GM12864 (cell line): ENCODE measurements around the gene ERC2.

ENCODE experiments used
- DNase-seq: peaks from one replicate; pipeline ENCODE4 v3.0.0-alpha.2; 2011; ENCODE audit warnings: low read depth
- H3K4me3 ChIP-seq: 2 replicates; pipeline ENCODE4 v1.5.1; 2011; ENCODE audit warnings: mild to moderate bottlenecking, low read depth, low read length, control low read depth
- TF ChIP-seq, protein P1 (sequence below): IDR thresholded peaks from 2 replicates; pipeline ENCODE4 v1.5.1; 2011; ENCODE audit warnings: low read depth, mild to moderate bottlenecking, moderate library complexity, low read length, control low read depth, inconsistent platforms; ENCODE audit errors: missing control alignments

ERC2 gene

DNA sequence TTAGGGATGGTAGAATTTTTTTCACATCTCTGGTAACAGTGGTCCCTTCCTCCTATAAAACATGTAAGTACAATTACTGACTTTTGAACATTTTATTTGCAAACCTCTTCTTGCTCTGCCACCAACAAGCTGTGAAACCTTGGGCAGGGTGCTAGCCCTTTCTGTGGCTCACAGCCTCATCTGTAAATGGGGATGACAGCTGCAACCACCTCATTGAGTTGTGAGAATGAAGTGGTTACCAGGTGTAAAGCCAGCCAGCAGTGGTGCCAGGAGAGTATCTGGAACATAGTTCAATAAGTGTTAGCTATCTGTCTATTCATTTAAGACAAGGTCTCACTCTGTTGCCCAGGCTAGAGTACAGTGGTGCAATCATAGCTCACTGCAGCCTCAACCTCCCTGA lies 278.1 kb downstream of the ERC2 start:
- DNase-seq: no peak
- no peak overlapping the region for H3K4me3 ChIP-seq
- TF ChIP-seq, protein P1, sequence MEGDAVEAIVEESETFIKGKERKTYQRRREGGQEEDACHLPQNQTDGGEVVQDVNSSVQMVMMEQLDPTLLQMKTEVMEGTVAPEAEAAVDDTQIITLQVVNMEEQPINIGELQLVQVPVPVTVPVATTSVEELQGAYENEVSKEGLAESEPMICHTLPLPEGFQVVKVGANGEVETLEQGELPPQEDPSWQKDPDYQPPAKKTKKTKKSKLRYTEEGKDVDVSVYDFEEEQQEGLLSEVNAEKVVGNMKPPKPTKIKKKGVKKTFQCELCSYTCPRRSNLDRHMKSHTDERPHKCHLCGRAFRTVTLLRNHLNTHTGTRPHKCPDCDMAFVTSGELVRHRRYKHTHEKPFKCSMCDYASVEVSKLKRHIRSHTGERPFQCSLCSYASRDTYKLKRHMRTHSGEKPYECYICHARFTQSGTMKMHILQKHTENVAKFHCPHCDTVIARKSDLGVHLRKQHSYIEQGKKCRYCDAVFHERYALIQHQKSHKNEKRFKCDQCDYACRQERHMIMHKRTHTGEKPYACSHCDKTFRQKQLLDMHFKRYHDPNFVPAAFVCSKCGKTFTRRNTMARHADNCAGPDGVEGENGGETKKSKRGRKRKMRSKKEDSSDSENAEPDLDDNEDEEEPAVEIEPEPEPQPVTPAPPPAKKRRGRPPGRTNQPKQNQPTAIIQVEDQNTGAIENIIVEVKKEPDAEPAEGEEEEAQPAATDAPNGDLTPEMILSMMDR: no peak

DNA sequence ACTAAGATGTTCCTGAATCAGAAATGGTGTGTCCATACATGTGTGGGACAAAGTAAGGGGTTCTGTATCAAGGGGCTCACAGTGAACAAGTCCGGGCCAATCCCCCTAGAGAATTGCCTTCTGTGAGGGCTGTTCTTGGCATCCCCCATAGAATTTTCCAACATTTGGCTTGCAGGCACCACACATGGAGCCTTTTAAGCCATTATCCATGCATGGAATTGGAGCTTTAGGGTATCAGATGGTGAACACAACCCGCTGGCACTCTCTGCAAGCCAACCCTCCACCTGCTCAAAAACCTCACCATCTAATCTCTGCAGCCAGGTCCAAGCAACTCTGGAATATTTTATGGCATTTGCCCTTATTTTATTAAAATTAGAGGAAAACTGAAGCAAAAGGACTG lies 278.7 kb downstream of the ERC2 start:
- TF ChIP-seq, protein P1: no peak
- H3K4me3 ChIP-seq: no peak overlapping the region
- DNase-seq: no peak

DNA sequence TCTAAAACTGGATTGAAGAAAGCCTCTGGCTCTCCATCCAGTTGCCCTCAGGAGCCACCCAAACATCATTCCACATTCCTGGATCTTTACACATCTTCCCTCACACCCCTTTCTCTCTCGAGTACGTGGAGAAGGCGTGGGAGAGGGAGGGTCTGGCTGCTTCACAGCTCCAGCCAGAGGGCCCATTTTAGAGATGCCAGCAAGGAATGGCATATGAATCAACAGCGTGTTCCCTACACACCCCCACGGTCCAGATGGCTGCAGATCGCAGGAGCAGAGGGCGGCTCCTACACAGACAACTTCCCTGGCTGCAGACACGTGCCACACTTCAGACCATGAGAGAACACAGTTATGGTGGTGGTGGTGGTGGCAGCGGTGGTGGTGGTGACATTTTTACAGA lies 280.1 kb downstream of the ERC2 start:
- TF ChIP-seq, protein P1: no peak
- DNase-seq: no peak
- no peak overlapping the region for H3K4me3 ChIP-seq

DNA sequence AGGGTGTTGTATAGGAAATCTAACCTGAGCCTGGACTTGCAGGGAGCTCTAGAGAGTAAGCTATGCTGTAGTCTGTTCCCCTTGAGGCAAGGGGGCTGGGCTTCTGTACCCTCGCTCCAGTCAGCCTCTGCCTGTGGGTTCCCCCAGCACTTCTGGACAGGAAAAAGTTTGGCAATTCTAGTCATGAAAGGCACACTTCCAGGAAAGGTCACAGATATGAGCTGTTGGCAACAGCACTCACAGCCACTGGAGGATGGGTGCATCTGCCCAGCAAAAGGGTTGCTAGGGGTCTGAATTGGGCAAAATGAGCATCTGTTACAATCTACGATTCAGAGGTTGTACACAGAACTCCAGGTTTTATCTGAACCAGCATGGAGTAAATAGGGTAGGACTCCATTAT lies 281.2 kb downstream of the ERC2 start:
- DNase-seq: no peak
- TF ChIP-seq, protein P1: no peak
- no peak overlapping the region for H3K4me3 ChIP-seq

DNA sequence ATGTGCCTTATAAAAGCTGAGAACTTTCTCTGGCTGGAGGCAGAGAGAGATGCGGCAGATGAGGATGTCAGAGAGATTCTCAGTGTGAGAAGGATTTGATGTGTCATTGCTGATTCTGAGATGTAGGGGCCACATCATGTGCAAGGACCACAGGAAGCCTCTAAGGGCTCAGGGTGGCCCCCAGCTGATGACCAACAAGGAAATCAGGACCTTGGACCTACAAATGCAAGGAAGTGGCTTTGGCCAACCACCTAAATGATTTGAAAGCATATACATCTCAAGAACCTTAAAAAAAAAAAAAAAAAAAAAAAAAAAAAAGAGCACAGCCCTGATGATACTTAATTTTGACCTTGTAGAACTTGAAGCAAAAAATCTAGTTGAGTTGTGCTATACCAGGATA lies 282.4 kb downstream of the ERC2 start:
- TF ChIP-seq, protein P1: no peak
- H3K4me3 ChIP-seq: no peak overlapping the region
- no peak for DNase-seq

DNA sequence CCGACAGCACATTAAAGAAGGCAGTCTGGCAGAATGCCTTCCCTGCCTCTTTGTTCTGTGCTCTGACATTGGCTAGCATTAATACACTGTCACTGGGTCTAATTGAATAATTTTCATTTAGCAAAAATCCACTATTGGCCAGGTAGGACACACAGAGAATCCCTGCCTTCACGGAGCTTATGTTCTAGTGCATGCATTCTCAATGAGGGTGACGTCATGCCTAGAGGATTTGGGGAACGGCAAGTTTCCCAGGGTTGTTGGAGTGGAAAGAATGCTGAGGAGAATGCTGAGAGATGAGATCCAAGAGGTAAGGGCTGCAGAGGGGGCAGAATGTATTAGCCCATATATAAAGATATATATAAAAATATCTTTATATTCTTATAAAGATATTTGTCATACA lies 284.7 kb downstream of the ERC2 start:
- no peak for DNase-seq
- no peak overlapping the region for H3K4me3 ChIP-seq
- TF ChIP-seq, protein P1: no peak

DNA sequence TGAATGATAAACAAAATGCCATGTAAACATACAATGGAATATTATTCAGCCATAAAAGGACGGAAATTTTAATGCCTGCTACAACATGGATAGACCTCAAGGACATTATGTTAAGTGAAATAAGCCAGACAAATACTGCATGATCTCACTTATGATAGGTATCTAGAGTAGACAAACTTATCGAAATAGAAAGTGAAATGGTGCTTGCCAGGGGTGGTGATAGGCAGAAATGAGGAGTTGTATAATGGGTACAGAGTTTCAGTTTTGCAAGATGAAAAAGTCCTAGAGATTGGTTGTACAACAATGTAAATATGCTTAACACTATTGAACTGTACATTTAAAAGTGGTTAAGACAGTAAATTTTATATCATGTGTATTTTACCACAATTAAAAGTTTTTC lies 287.8 kb downstream of the ERC2 start:
- TF ChIP-seq, protein P1: no peak
- DNase-seq: no peak
- H3K4me3 ChIP-seq: no peak overlapping the region
